H1 (cell line): Measurements from ENCODE around the gene KCNH6. TPM values are rescaled to one million over a fixed set of nuclear protein-coding genes. Genes with fewer than 3 reads are reported as not detected.

Experiments used
- CTCF ChIA-PET: fragments of 300-600 bp; sonication (Branson Sonifier 250); formaldehyde crosslinking; loops from one replicate; lab custom pipeline; 2021; ENCODE audit not compliant: partially characterized antibody; lab: Charles Lee
- POLR2A ChIA-PET: fragments of 300-600 bp; sonication (Branson Sonifier 250); formaldehyde crosslinking; loops from one replicate; lab custom pipeline; 2021; ENCODE audit warnings: inconsistent platforms; ENCODE audit not compliant: partially characterized antibody; lab: Charles Lee
- DNase-seq, 2 experiments: peaks; one replicate each; pipeline versions ENCODE4 v3.0.0 to v3.0.0-alpha.2; 2010 to 2022; ENCODE audit warnings: low spot score in 2 of 2, low read depth in 1 of 2, mixed read lengths in 1 of 2
- FAIRE-seq: peaks from 2 replicates; lab custom pipeline; 2011; peaks lifted over from hg19 to GRCh38; lab: Jason Lieb, UNC
- H2AFZ ChIP-seq: 2 replicates; pipeline ENCODE4 v1.8.1; 2012; ENCODE audit warnings: low read length, inconsistent platforms
- H2AK5ac ChIP-seq: 2 replicates; pipeline ENCODE4 v1.6.1; 2013; ENCODE audit warnings: low read depth, low read length
- H2BK120ac ChIP-seq: replicated peaks from 2 replicates; pipeline ENCODE3; 2013; ENCODE audit warnings: low read depth, low read length, inconsistent platforms
- H2BK12ac ChIP-seq: 2 replicates; pipeline ENCODE4 v1.6.1; 2013; ENCODE audit warnings: low read depth, low read length
- H2BK15ac ChIP-seq: 2 replicates; pipeline ENCODE4 v1.6.1; 2013; ENCODE audit warnings: low read length
- H2BK20ac ChIP-seq: 2 replicates; pipeline ENCODE4 v1.6.1; 2013; ENCODE audit warnings: low read length
- H2BK5ac ChIP-seq: 2 replicates; pipeline ENCODE4 v1.6.1; 2013; ENCODE audit warnings: low read depth, low read length
- H3K14ac ChIP-seq: 2 replicates; pipeline ENCODE4 v1.6.1; 2013; ENCODE audit warnings: inconsistent platforms; ENCODE audit not compliant: insufficient read length
- H3K18ac ChIP-seq: 2 replicates; pipeline ENCODE4 v1.6.1; 2013; ENCODE audit warnings: low read length; ENCODE audit errors: extremely low read depth
- H3K23ac ChIP-seq: 2 replicates; pipeline ENCODE4 v1.6.1; 2013; ENCODE audit warnings: inconsistent platforms; ENCODE audit not compliant: insufficient read length
- H3K23me2 ChIP-seq: 2 replicates; pipeline ENCODE4 v1.6.1; 2013; ENCODE audit warnings: low read depth, low read length
- H3K27ac ChIP-seq: 2 replicates; pipeline ENCODE4 v1.6.1; 2011; ENCODE audit warnings: low read depth, low read length, inconsistent platforms
- H3K27me3 ChIP-seq, 4 experiments: replicated peaks in 1 of 4; 1 replicate in 1 of 4; 2 replicates in 3 of 4; pipeline versions ENCODE4 v1.6.1 to v1.8.1; 2011 to 2013; ENCODE audit warnings: low read length in 3 of 4, mild to moderate bottlenecking in 3 of 4, inconsistent platforms in 2 of 4, mixed read lengths in 2 of 4, moderate library complexity in 1 of 4; ENCODE audit not compliant: control insufficient read depth in 3 of 4, insufficient read depth in 3 of 4; ENCODE audit errors: extremely low read depth in 1 of 4
- H3K36me3 ChIP-seq, 4 experiments: 2 replicates each; pipeline versions ENCODE4 v1.6.1 to v1.8.1; 2011 to 2013; ENCODE audit warnings: mild to moderate bottlenecking in 4 of 4, low read length in 3 of 4, moderate library complexity in 2 of 4, control low read depth in 1 of 4, inconsistent platforms in 1 of 4; ENCODE audit not compliant: insufficient read depth in 4 of 4, control insufficient read depth in 2 of 4
- H3K4ac ChIP-seq: replicated peaks from 2 replicates; pipeline ENCODE3; 2013; ENCODE audit warnings: low read length, low read depth, mixed read lengths, inconsistent platforms; ENCODE audit not compliant: insufficient read length
- H3K4me1 ChIP-seq, 4 experiments: replicated peaks in 1 of 4; 1 replicate in 1 of 4; 2 replicates in 3 of 4; pipeline versions ENCODE4 v1.6.1 to v1.8.1; 2011 to 2013; ENCODE audit warnings: low read length in 3 of 4, inconsistent platforms in 2 of 4, mixed read lengths in 1 of 4; ENCODE audit not compliant: insufficient read depth in 4 of 4, control insufficient read depth in 3 of 4
- H3K4me2 ChIP-seq, 2 experiments: 2 replicates each; pipeline versions ENCODE4 v1.6.1 to v1.8.1; 2011 to 2013; ENCODE audit warnings: low read depth in 2 of 2, low read length in 2 of 2, control low read depth in 1 of 2, inconsistent platforms in 1 of 2, mild to moderate bottlenecking in 1 of 2; ENCODE audit not compliant: insufficient read depth in 1 of 2
- H3K4me3 ChIP-seq, 4 experiments: fragments of 200-600, 300-600 bp in 1 of 4; sonication (generic), shearing (Covaris generic), sonication (Bioruptor Twin) in 1 of 4; 2 replicates each; pipeline versions ENCODE4 v1.5.1 to v1.8.1; 2011 to 2016; ENCODE audit warnings: low read length in 4 of 4, low read depth in 3 of 4, control low read depth in 2 of 4, inconsistent platforms in 2 of 4, mild to moderate bottlenecking in 2 of 4, mixed read lengths in 1 of 4, moderate library complexity in 1 of 4; ENCODE audit not compliant: insufficient read depth in 2 of 4; ENCODE audit errors: extremely low read depth in 1 of 4
- H3K56ac ChIP-seq: replicated peaks from 2 replicates; pipeline ENCODE3; 2013; ENCODE audit warnings: low read depth, mild to moderate bottlenecking, mixed read lengths, low read length, inconsistent platforms; ENCODE audit not compliant: insufficient read length
- H3K79me1 ChIP-seq: 2 replicates; pipeline ENCODE4 v1.6.1; 2013; ENCODE audit warnings: low read depth, low read length, control low read depth
- H3K79me2 ChIP-seq, 2 experiments: 2 replicates each; pipeline versions ENCODE4 v1.6.1 to v1.8.1; 2012 to 2013; ENCODE audit warnings: low read length in 2 of 2, mild to moderate bottlenecking in 2 of 2, inconsistent platforms in 1 of 2; ENCODE audit not compliant: insufficient read depth in 2 of 2, control insufficient read depth in 1 of 2
- H3K9ac ChIP-seq, 4 experiments: replicated peaks in 1 of 4; 1 replicate in 1 of 4; 2 replicates in 3 of 4; pipeline versions ENCODE4 v1.6.1 to v1.8.1; 2011 to 2013; ENCODE audit warnings: low read depth in 3 of 4, low read length in 3 of 4, control low read depth in 2 of 4, mild to moderate bottlenecking in 2 of 4, moderate library complexity in 2 of 4, inconsistent platforms in 1 of 4; ENCODE audit errors: extremely low read depth in 1 of 4
- H3K9me3 ChIP-seq, 2 experiments: 2 replicates each; pipeline versions ENCODE4 v1.6.1 to v1.8.1; 2012 to 2013; ENCODE audit warnings: mild to moderate bottlenecking in 2 of 2, moderate library complexity in 2 of 2, control low read depth in 1 of 2, inconsistent platforms in 1 of 2, low read depth in 1 of 2, low read length in 1 of 2, mixed read lengths in 1 of 2; ENCODE audit not compliant: insufficient read depth in 2 of 2
- H4K20me1 ChIP-seq, 2 experiments: replicated peaks in 1 of 2; 2 replicates each; pipeline versions ENCODE3 to v1.8.1; 2011 to 2013; ENCODE audit warnings: inconsistent platforms in 2 of 2, low read length in 2 of 2, mild to moderate bottlenecking in 1 of 2; ENCODE audit not compliant: insufficient read depth in 2 of 2, control insufficient read depth in 1 of 2
- H4K5ac ChIP-seq: 2 replicates; pipeline ENCODE4 v1.6.1; 2013; ENCODE audit warnings: low read length, low read depth, mixed read lengths, inconsistent platforms; ENCODE audit not compliant: insufficient read length
- H4K8ac ChIP-seq: 2 replicates; pipeline ENCODE4 v1.8.0; 2013; ENCODE audit warnings: mild to moderate bottlenecking, moderate library complexity, low read length, inconsistent platforms; ENCODE audit not compliant: insufficient read depth; ENCODE audit errors: extremely low read depth
- H4K91ac ChIP-seq: replicated peaks from 2 replicates; pipeline ENCODE3; 2013; ENCODE audit warnings: low read length, mixed read lengths, inconsistent platforms; ENCODE audit not compliant: insufficient read length
- ASH2L ChIP-seq: fragments of 200-600, 300-600 bp; sonication (generic); IDR thresholded peaks from one replicate; pipeline ENCODE4 v1.7.1; 2017; ENCODE audit warnings: low read length
- BCL11A ChIP-seq, 2 experiments: IDR thresholded peaks; one replicate each; pipeline ENCODE4 v1.6.1; 2011; ENCODE audit warnings: low read depth in 2 of 2, low read length in 2 of 2, mild to moderate bottlenecking in 2 of 2
- CBX5 ChIP-seq: fragments of 300-800, 300-1000 bp; sonication (generic); IDR thresholded peaks from 2 replicates; pipeline ENCODE4 v1.7.1; 2016; ENCODE audit warnings: antibody characterized with exemption, low read length, low read depth
- CEBPB ChIP-seq: IDR thresholded peaks from 2 replicates; pipeline ENCODE4 v1.6.1; 2012; ENCODE audit warnings: low read depth, low read length
- EGR1 ChIP-seq: IDR thresholded peaks from 2 replicates; pipeline ENCODE4 v1.6.1; 2011; ENCODE audit warnings: low read depth, low read length, borderline replicate concordance
- EZH2 ChIP-seq: fragments of 200-600 bp; sonication (generic); IDR thresholded peaks from 2 replicates; pipeline ENCODE4 v1.7.1; 2012; ENCODE audit warnings: low read depth, mild to moderate bottlenecking, moderate library complexity, low read length, inconsistent platforms; ENCODE audit not compliant: severe bottlenecking
- GABPA ChIP-seq: IDR thresholded peaks from 2 replicates; pipeline ENCODE4 v1.6.1; 2011; ENCODE audit warnings: mild to moderate bottlenecking, low read length, moderate library complexity, borderline replicate concordance; ENCODE audit not compliant: insufficient read depth
- MAFK ChIP-seq: IDR thresholded peaks from 2 replicates; pipeline ENCODE4 v1.6.1; 2012; ENCODE audit warnings: low read depth, mild to moderate bottlenecking, improper control_type of control experiment, low read length
- PHF8 ChIP-seq: fragments of 200-600 bp; sonication (generic); conservative IDR thresholded peaks from 2 replicates; pipeline ENCODE4 v1.7.1; 2012; ENCODE audit warnings: low read depth, mild to moderate bottlenecking, inconsistent platforms, low read length, moderate library complexity
- RXRA ChIP-seq: IDR thresholded peaks from 2 replicates; pipeline ENCODE4 v1.6.1; 2011; ENCODE audit warnings: low read depth, mild to moderate bottlenecking, low read length, moderate library complexity; ENCODE audit not compliant: insufficient read depth
- SRF ChIP-seq: IDR thresholded peaks from 2 replicates; pipeline ENCODE4 v1.6.1; 2011; ENCODE audit warnings: mild to moderate bottlenecking, low read depth, low read length, moderate library complexity
- WGBS, 2 experiments: shearing (Covaris generic) in 1 of 2; methylation state at CpG; one replicate each; pipeline versions ENCODE4 v1.1.6 to v1.1.7; 2013 to 2015; ENCODE audit warnings: low lambda C conversion rate in 2 of 2, mixed read lengths in 2 of 2, inconsistent platforms in 1 of 2, low coverage in 1 of 2, missing lambda C conversion rate in 1 of 2; ENCODE audit not compliant: insufficient replicate concordance in 2 of 2, insufficient coverage in 1 of 2, insufficient read length in 1 of 2; ENCODE audit errors: extremely low coverage in 1 of 2, missing lambda C conversion rate in 1 of 2; 5-methylcytosine and 5-hydroxymethylcytosine counted together
- polyA plus RNA-seq, 7 experiments: library from polyadenylated mRNA; depleted of rRNA in 3 of 7; stranded (reverse) in 5 of 7; unstranded in 2 of 7; fragments of >200 nt in 5 of 7; fragments of 200-250 nt in 2 of 7; gene quantifications; 1 replicate in 5 of 7; 2 replicates in 1 of 7; 4 replicates in 1 of 7; pipeline versions ENCODE4 v1.2.1 to v1.2.3, GENCODE V29; 2011 to 2013; ENCODE audit warnings: missing spikeins in 2 of 7, mixed read lengths in 2 of 7
- total RNA-seq: library from RNA; stranded (reverse); fragmentation: NEBNext Ultra II Directional; extraction: Animal tissue kit (Norgen Biotek cat#: 25700); gene quantifications from 2 replicates; pipeline ENCODE4 v1.2.1, GENCODE V29; 2021
- TF ChIP-seq, protein P1 (sequence below): IDR thresholded peaks from 2 replicates; pipeline ENCODE4 v1.6.1; 2011; ENCODE audit warnings: low read length, improper control_type of control experiment

Gene KCNH6
- total and polyA plus RNA-seq, 2 of the 8 experiments (the other 6 are each of a cell fraction or from before 2014, with no cell fraction given), result 1.8 to 3.6 TPM

DNA sequence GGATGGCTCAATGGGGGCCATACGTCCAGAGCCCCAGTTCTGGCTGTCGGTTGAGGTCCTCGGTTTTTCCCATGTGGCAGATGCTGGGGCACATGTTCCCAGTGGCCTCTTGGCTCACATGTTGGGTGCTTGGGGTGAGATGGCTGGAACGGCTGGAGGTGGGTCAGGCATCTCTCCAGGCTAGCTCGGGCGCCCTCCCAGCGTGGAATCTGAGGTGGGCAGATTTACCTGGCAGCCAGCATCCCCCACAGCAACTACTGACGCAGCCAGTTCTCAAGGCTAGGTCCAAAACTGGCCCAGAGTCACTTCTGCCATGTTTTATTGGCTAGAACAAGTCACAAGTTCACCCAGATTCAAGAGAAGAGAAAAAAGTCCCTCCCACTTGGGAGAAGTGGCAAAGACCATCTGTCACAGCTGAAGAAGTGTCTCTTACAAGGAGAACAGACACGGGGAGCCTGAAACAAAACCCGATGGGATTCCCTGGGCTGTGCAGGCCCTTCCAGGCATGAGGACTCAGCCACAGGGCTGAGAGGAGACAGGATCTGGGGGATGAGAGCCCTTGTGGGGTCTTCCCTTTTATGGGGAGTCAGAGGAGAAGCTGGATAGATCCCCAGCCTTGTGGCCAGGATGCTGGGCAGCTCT is 31.1 kb upstream of the KCNH6 start:
- Histone ChIP-seq H2BK120ac (no peak overlapping the region), H4K20me1 (peaks cover 0 to 2% of the 10 kb centered on the region in 2 experiments), H3K79me1 (no peaks in the 10 kb centered on the region), H3K4me2 (no peak overlapping the region), H2BK5ac (no peak overlapping the region), H3K4ac (no peak overlapping the region), H2BK12ac (no peak overlapping the region), H2BK15ac (no peak overlapping the region), H2AK5ac (no peak overlapping the region), H3K9me3 (no peaks in the 10 kb centered on the region), H3K27me3 (peaks cover 0 to 4% (median 0%) of the 10 kb centered on the region in 4 experiments; a peak in 1 of 7 replicates), H3K9ac (no peak overlapping the region), H3K23me2 (no peaks in the 10 kb centered on the region), H2BK20ac (no peak overlapping the region), H3K18ac (no peak overlapping the region; the same call in 1 of the 2 replicates), H3K14ac (no peak overlapping the region), H3K23ac (no peak overlapping the region), H3K27ac (no peak overlapping the region), H4K8ac (no peak overlapping the region), H4K5ac (no peak overlapping the region), H3K4me1 (peaks cover 0 to 3% (median 0%) of the 10 kb centered on the region in 4 experiments; a peak in 1 of 7 replicates), H4K91ac (no peak overlapping the region), H3K79me2 (no peaks in the 10 kb centered on the region), H3K4me3 (no peak overlapping the region), H2AFZ (no peak overlapping the region), H3K36me3 (no peaks in the 10 kb centered on the region), H3K56ac (no peak overlapping the region)
- ChIA-PET CTCF (interaction anchor here (0.8 to 7.2 kb wide), 6 partner anchors 11 to 66 kb away, joined by 3 to 66 read pairs (median 3); partner anchors contain the start of gene ACE), POLR2A (interaction anchor here (1.1 to 1.6 kb wide), 2 partner anchors 14 to 58 kb away, joined by 3 read pairs; partner anchors contain the start of gene DCAF7)
- DNase-seq (no peak), FAIRE-seq (no peak)
- 90% methylated on average over 10 of the region's 10 CpGs; no CpG with 5 or more reads in 1 of the 2 experiments for WGBS, 2 experiments
- TF ChIP-seq CBX5 (no peak), BCL11A (IDR thresholded peaks at IDR 0.05; ENCODE audit: low read depth in 2 of 2, low read length in 2 of 2) (no peak), GABPA (no peak), ASH2L (no peak), MAFK (no peak), SRF (no peak), EZH2 (no peak), EGR1 (no peak), CEBPB (no peak), RXRA (no peak), PHF8 (no peak)
- TF ChIP-seq, protein P1, sequence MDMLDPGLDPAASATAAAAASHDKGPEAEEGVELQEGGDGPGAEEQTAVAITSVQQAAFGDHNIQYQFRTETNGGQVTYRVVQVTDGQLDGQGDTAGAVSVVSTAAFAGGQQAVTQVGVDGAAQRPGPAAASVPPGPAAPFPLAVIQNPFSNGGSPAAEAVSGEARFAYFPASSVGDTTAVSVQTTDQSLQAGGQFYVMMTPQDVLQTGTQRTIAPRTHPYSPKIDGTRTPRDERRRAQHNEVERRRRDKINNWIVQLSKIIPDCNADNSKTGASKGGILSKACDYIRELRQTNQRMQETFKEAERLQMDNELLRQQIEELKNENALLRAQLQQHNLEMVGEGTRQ, result no peak
